KMS-11 (cell line): Measurements from ENCODE around the gene PAQR4.
A peak's percentile ranks its signal among the peaks of the same experiment; 100 is the strongest.

Experiments
- H2AFZ ChIP-seq: fragments of 200-600 bp; sonication (generic); 2 replicates; pipeline ENCODE4 v1.6.1; 2016; ENCODE audit warnings: antibody characterized with exemption, mixed run types, low read depth
- H3K27ac ChIP-seq: fragments of 200-600 bp; sonication (generic); 2 replicates; pipeline ENCODE4 v1.6.1; 2016; ENCODE audit warnings: mild to moderate bottlenecking, mixed run types
- H3K27me3 ChIP-seq: fragments of 200-600 bp; sonication (generic); 2 replicates; pipeline ENCODE4 v1.6.1; 2017; ENCODE audit warnings: mild to moderate bottlenecking, low read depth, mixed run types, moderate library complexity; ENCODE audit not compliant: insufficient read depth
- H3K36me3 ChIP-seq: fragments of 200-600 bp; sonication (generic); 2 replicates; pipeline ENCODE4 v1.6.1; 2017; ENCODE audit warnings: mild to moderate bottlenecking, mixed run types; ENCODE audit not compliant: insufficient read depth
- H3K4me1 ChIP-seq: fragments of 200-600 bp; sonication (generic); 2 replicates; pipeline ENCODE4 v1.6.1; 2016; ENCODE audit warnings: mild to moderate bottlenecking, low read depth, mixed run types; ENCODE audit not compliant: poor library complexity, severe bottlenecking
- H3K4me2 ChIP-seq: fragments of 200-600 bp; sonication (generic); 2 replicates; pipeline ENCODE4 v1.7.0; 2016; ENCODE audit warnings: mild to moderate bottlenecking, mixed run types
- H3K4me3 ChIP-seq: fragments of 200-600 bp; sonication (generic); IDR thresholded peaks from 2 replicates; pipeline ENCODE4 v1.6.1; 2017; ENCODE audit warnings: low read depth, low read length, mixed read lengths; ENCODE audit not compliant: insufficient read depth
- H3K79me2 ChIP-seq: fragments of 200-600 bp; sonication (generic); 2 replicates; pipeline ENCODE4 v1.6.1; 2016; ENCODE audit warnings: low read depth, mixed run types; ENCODE audit not compliant: insufficient read depth
- H3K9ac ChIP-seq: fragments of 200-600 bp; sonication (generic); 2 replicates; pipeline ENCODE4 v1.6.1; 2016; ENCODE audit warnings: mild to moderate bottlenecking, mixed run types
- H4K20me1 ChIP-seq: fragments of 200-600 bp; sonication (generic); 2 replicates; pipeline ENCODE4 v1.6.1; 2016; ENCODE audit warnings: mild to moderate bottlenecking, mixed run types; ENCODE audit not compliant: insufficient read depth
- TF ChIP-seq, protein P1 (sequence below): fragments of 200-600 bp; sonication (generic); conservative IDR thresholded peaks from 2 replicates; pipeline ENCODE4 v1.6.1; 2017; ENCODE audit warnings: low read depth, mild to moderate bottlenecking, antibody characterized with exemption, low read length, moderate library complexity, mixed read lengths

Gene PAQR4

DNA sequence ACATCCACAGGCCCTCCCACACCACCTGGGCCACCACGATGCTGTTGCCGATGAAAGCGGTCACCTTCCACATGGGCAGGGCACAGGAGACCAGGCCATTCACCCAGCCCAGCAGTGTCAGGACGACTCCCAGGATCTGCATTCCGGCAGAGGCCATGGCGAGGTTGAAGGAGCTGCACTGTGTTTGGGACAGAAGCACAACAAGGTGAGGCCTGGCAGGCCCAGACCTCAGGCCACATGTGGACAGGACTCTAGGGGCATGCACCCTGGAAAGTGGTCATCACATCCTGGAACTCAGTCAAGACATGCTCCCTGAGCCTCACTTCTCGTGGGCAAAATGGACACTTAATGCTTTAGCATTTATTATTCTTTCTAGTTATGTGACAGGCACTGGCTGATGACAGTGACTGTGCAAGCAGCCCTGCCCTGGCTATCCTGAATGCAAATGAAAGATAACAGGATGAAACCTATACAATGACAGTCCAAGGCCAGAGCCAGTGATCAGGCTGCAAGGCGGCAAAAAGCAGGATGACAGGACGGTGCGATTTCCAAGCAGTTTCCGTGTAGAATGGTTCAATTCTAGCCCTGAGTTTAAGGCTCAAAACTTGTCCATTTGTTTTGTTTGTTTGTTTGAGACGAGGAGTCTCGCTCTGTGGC, 46.8 kb downstream of the PAQR4 start:
- TF ChIP-seq, protein P1, sequence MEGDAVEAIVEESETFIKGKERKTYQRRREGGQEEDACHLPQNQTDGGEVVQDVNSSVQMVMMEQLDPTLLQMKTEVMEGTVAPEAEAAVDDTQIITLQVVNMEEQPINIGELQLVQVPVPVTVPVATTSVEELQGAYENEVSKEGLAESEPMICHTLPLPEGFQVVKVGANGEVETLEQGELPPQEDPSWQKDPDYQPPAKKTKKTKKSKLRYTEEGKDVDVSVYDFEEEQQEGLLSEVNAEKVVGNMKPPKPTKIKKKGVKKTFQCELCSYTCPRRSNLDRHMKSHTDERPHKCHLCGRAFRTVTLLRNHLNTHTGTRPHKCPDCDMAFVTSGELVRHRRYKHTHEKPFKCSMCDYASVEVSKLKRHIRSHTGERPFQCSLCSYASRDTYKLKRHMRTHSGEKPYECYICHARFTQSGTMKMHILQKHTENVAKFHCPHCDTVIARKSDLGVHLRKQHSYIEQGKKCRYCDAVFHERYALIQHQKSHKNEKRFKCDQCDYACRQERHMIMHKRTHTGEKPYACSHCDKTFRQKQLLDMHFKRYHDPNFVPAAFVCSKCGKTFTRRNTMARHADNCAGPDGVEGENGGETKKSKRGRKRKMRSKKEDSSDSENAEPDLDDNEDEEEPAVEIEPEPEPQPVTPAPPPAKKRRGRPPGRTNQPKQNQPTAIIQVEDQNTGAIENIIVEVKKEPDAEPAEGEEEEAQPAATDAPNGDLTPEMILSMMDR, result no peak
- no peaks in the 10 kb centered on the region for H3K79me2 ChIP-seq
- H3K9ac ChIP-seq, result no peak overlapping the region
- H3K36me3 ChIP-seq, result no peaks in the 10 kb centered on the region
- H3K4me1 ChIP-seq, result peaks cover 29% of the 10 kb centered on the region
- H2AFZ ChIP-seq, result no peak overlapping the region
- no peak overlapping the region for H3K4me2 ChIP-seq
- H4K20me1 ChIP-seq, result no peaks in the 10 kb centered on the region
- H3K27me3 ChIP-seq, result peaks cover 48% of the 10 kb centered on the region
- no peak overlapping the region for H3K4me3 ChIP-seq
- no peak overlapping the region for H3K27ac ChIP-seq

DNA sequence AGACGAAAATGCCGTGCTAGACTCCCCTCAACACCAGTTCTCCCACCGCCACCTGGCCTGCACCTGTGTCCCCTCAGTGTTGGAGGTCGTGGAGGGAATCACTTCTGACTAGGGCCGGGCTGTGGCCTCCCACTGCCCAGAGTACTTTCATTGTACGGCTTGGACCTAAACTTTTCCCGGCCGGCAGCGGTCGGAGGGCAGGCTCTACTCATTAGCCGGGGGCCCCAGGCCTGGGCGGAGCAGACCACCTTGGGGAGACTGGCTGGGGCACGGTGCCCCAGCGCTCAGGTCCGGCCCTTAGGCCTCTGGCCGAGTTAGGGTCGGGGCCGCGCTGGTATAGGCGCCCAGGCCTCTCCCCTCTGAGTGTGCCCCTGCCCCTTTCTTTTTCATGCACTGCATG, 48.2 kb downstream of the PAQR4 start:
- Histone ChIP-seq H3K4me2 (no peak overlapping the region), H3K4me1 (peaks cover 35% of the 10 kb centered on the region), H4K20me1 (no peaks in the 10 kb centered on the region), H3K79me2 (no peaks in the 10 kb centered on the region), H3K4me3 (no peak overlapping the region), H3K27me3 (peaks cover 36% of the 10 kb centered on the region), H2AFZ (no peak overlapping the region), H3K36me3 (no peaks in the 10 kb centered on the region), H3K27ac (no peak overlapping the region), H3K9ac (no peak overlapping the region)
- TF ChIP-seq, protein P1, result no peak

DNA sequence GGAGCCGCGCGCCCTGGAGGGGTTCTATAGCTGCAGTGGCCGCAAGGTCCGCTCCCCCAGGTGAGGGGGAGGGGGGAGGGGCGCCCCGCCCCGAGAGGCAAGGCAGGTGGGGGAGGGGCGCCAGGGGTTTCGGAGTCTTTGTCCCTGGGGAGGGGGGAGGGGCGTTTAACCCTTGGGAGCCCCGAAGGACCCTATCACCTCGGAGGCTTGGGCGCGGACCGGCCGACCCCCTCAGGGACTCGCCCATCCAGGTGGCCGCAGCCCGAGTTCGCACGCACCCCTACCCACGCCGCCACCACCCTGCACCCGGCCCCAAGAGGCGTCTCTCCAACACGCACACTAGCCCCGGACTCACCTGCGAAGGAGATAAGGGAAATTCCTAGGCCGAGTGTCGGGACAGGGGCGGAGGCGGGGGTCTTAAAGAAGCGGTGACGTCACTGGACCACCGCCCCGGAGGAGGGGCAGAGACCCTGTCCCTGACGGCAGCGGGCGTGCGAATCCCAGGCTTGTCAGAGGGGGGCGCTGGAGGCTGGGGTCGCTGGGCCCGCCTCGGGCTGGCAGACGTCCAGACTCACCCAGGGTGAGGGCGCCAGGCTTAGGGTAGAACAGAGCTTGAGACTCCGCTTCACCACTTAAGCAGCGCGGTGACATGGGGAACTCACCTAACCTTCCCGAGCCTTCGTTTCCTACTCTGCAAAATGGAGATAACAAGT, 48.8 kb downstream of the PAQR4 start, which contains the start of gene CLDN6:
Gene CLDN6 (minus strand): TSS at position 390 of the 713 bp plus-strand sequence. CDS start 2,162 bp downstream, outside the sequence.
- Histone ChIP-seq H3K36me3 (no peaks in the 10 kb centered on the region), H2AFZ (no peak within 1 kb of the TSS), H3K4me3 (no peak within 1 kb of the TSS), H3K4me1 (peaks cover 35% of the 10 kb centered on the region), H3K4me2 (no peak within 1 kb of the TSS), H3K79me2 (no peaks in the 10 kb centered on the region), H3K9ac (no peak within 1 kb of the TSS), H3K27me3 (peaks cover 30% of the 10 kb centered on the region), H4K20me1 (no peaks in the 10 kb centered on the region), H3K27ac (no peak within 1 kb of the TSS)
- TF ChIP-seq, protein P1, result 0 out of 2 replicates have a peak, but pooled peaks have one; percentile 26

DNA sequence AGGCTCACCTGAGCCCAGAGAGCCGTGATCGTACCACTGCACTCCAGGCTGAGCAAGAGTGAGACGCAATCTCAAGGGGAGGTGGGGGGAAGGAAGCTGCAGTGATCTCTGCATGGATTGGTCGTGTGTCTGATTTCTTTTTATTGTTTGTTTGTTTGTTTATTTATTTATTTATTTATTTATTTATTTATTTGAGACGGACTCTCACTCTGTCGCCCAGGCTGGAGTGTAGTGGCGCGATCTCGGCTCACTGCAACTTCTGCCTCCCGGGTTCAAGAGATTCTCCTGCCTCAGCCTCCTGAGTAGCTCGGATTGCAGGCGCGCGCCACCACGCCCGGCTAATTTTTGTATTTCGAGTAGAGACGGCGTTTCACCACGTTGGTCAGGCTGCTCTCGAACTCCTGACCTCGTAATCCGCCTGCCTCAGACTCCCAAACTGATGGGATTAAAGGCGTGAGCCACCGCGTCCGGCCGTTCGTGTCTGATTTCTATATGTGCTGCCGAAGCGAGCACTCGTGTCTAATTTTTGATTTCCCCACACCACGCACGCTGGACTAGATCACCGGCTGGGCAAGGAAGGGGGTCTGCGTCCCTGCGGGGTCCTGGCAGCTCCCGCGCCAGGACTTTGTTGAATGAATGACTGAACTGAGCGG, 50.6 kb downstream of the PAQR4 start:
- no peak overlapping the region for H3K4me3 ChIP-seq
- peaks cover 16% of the 10 kb centered on the region for H3K27me3 ChIP-seq
- no peaks in the 10 kb centered on the region for H3K36me3 ChIP-seq
- no peak overlapping the region for H3K27ac ChIP-seq
- no peaks in the 10 kb centered on the region for H3K79me2 ChIP-seq
- peak overlapping the region; percentile 98 for H2AFZ ChIP-seq
- no peaks in the 10 kb centered on the region for H4K20me1 ChIP-seq
- H3K4me2 ChIP-seq, result peak overlapping the region; percentile 77
- TF ChIP-seq, protein P1, result no peak
- H3K4me1 ChIP-seq, result peaks cover 39% of the 10 kb centered on the region
- H3K9ac ChIP-seq, result no peak overlapping the region
